CD4-positive, alpha-beta T cell treated with Interleukin-10 for 1 hour (primary cell): ENCODE data around the gene PCGF3.
"Not testable (repeated sequence)": the region's sequence is repeated elsewhere in the genome, so short reads cannot be mapped to it uniquely, and the experiment has no call there.

Source experiments
- DNase-seq: peaks from one replicate; pipeline ENCODE4 v3.0.0-alpha.2; 2020

PCGF3 gene

DNA sequence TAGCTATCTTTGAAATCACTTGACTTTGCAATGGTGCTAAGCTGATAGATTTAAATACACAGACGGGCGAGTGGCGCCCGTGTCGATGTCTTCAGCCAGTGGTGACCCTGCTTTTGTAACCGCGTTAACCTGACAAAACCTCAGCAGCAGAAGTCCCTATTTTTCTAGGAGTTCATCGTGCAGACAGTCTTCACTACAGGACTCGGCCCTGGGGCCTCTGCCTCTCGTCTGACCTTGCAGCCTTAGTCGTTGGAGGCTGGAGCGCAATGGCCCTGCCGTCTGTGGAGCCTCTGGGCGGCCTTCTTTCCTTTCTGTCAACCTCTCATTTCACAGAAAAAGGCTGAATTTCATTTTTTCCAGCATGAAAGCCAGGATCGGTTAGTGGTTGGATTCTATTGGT is 62.4 kb downstream of the PCGF3 start:
- DNase-seq, result no peak

DNA sequence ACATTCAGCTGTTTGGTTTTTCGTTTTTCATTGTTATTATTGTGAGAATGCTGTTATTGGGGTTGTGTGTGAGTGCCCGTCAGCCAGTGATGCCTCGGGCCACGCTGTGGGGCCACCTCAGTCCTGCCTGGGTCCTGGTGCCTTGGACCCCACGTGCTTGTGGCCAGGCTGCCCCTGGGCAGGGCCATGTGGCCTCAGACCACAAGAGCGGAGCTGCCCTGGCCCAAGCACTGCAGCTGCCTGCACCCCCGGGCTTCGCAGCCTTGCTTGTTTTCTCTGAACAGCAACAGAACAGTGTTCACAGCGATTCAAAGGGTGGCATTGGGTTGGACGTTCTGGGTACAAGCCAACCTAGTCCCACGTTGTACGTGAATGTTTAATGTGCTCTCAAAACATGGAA is 63.4 kb downstream of the PCGF3 start:
- no peak for DNase-seq

DNA sequence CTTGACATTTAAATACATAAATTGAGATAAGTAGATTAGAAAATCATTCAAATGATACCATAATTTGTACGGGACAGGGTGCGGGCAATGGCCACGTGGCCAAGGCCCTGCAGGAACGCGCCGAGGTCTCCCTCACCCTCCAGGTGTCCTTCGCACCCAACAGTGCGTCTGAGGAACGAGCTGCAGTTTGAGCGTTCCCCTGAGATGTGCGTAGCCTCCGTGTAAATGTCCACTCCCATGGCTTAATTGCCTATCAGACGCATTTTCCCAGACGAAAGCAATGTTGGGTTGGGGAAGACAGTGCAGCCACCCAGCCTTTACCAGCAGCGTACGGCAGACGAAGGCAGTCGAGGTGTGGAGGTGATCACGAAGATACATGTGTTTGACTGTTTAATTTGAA is 63.9 kb downstream of the PCGF3 start:
- DNase-seq, result no peak

DNA sequence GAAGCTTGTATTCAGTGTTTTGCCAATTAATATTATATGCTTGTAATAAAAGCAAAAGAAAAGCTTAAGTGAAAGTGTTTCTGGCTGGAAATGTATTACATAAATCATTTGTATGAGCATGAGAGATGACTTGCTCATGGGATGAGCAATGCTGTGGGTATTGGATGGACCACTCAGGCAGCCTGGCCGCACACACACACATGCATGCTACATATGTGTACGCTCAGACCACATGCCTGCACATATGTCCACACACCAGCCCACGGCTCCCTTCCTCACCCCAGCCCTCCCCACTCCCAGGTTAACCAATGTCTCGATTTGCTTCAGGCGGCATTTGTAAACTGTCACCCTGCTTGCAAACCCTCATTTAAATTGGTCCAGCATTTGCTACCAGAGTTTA is 64.4 kb downstream of the PCGF3 start:
- no peak for DNase-seq

DNA sequence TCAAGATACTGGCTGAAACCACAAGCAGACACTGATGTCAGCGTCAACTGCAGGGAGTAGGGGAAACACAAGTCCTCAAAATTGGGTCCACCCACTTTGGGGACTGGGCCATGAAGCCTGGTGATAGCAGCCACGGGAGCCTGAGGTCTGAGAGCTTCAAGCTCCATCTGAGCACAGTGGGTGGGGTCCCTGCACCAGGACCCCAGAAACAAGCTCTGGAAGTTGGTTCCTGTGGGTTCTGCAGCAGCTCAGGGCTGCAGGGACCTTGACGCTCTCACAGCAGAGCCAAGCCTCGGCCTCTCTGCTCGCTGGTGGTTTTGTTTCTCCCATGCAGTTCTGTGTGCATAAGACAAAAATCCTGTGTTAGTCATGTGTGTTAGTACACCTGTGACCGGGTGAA is 65.8 kb downstream of the PCGF3 start:
- no peak for DNase-seq

DNA sequence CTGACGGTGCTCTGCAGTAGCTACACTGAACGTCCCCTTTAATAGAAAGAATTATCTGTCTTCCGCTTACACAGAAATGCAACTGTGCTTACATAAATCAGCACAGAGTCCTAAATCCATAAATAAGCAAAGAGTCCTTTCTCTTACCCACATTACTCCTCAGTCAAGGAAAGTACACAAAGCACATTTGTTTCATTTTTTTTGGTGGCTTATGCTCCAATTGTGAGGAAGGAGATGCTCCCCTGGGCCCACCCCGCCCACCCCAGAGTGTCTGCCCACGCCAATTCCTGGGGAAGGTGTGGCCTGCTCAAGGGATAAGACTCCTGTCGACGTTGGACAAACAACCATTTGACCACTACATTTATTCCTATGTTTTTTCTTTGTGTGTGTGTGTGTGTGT is 66.5 kb downstream of the PCGF3 start:
- no peak for DNase-seq

DNA sequence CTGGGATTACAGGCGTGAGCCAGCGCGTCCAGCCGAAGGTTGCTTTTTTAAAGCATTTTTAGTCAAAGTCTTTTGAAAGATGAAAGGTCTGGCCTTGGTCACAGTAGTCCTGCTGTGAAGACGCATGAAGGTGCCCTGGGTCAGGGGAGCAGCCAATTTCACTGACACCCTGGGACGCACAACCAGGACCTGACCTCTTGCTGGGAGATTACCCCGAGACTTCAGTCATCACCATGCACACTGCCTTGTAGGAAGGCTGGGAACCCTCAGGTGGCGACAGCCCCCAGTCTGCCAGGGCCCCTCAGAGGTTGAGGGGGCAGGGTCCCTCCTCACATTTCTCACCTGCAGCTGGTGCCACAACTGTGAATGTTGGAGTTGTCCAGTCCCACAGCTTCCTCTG is 67.1 kb downstream of the PCGF3 start:
- DNase-seq, result no peak

DNA sequence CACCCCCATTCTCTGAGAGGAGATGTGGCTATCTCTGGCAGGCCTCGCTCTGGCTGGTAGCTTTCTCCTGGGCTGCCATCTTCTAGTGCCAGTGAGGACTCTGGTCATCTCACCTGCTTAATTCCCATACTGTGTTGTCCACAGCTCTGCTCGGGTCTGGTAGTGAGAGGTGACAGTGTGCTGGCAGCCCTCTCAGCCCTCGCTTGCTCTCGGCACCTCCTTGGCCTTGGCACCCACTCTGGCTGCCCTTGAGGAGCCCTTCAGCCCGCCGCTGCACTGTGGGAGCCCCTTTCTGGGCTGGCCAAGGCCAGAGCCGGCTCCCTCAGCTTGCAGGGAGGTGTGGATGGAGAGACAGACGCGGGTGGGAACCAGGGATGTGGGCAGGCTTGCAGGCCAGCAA is 67.6 kb downstream of the PCGF3 start:
- no peak for DNase-seq

DNA sequence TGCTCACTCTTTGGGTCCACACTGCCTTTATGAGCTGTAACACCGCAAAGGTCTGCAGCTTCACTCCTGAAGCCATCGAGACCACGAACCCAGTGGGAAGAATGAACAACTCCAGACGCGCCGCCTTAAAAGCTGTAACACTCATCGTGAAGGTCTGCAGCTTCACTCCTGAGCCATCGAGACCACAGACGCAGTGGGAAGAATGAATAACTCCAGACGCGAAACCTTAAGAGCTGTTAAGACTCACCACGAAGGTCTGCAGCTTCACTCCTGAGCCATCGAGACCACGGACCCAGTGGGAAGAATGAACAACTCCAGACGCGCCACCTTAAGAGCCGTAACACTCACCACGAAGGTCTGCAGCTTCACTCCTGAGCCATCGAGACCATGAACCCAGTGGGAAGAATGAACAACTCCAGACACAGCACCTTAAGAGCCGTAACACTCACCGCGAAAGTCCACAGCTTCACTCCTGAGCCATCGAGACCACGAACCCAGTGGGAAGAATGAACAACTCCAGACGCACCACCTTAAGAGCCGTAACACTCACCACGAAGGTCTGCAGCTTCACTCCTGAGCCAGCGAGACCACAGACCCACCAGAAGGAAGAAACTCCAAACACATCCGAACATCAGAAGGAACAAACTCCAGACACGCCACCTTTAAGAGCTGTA is 68.9 kb downstream of the PCGF3 start:
- not testable (repeated sequence) for DNase-seq

DNA sequence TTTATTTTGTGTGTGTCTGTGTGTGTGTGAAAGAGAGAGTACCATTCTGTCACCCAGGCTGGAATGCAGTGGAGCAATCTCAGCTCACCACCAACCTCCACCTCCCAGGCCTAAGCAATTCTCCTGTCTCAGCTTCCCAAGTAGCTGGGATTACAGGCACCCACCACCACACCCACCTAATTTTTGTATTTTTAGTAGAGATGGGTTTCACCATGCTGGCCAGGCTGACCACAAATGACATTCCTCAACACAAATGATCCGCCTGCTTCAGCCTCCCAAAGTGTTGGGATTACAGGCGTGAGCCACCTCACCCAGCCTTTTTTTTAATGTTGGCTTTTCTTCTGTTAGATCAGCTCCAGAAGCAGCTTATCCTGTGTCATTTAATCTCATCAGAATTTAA is 69.9 kb downstream of the PCGF3 start:
- not testable (repeated sequence) for DNase-seq

DNA sequence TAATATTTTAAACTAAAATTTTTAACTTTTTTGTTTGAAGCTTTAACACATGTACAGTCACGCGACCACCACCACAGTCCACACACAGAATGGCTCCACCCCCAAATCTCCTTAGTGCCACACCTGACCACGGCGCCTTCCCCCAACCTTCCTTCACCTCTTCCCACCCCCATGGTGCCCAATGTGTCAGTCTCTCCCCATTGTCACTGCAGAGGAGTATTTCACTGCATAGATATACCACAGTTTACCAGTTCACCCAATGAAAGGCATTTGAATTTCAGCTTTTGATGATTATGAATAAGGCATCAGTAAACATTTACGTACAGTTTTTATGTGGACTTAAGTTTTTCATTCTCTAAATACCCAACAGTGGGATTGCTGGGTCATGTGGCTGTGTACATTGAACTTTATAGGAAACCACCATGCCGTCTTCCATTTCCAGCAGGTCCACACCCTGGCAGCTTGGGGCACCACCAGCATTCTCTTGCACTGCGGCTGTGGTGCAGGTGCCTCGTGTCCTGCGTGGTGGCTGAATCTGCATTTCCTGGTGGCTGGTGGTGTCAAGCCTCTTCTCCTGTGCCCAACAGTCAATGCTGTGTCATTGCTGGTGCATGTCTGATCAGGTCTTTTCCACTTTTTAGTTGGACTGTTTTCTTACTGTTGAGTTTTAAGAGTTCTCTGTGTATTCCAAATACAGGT is 71.3 kb downstream of the PCGF3 start:
- DNase-seq, result no peak

DNA sequence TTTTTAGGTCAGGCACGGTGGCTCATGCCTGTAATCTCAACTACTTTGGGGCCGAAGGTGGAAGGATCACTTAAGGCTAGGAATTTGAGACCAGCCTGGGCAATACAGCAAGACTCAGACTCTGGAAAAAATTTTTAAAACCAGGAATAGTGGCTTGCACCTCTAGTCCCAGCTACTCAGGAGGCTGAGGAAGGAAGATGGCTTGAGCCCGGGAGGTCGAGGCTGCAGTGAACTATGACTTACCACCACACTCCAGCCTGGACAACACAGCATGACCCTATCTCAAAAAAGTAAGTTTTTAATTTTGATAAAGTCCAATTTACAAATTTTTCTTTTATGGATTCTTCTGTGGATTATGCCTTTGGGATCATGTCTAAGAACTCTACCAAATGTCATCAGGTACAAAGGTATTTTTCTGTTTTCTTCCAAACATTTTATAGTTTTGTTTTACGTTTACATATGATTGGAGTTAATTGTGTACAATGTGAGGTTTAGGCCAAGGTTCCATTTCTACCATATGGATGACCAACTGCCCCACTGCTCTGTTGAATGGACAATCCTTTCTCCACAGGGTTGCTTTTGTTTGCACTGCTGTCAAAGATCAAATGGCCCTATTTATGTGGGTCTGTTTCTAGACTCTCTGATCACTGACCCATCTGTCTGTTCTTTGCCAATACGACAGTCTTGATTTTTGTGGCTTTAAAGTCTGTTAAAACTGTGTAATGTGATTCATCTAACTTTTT is 72.1 kb downstream of the PCGF3 start:
- no peak for DNase-seq

DNA sequence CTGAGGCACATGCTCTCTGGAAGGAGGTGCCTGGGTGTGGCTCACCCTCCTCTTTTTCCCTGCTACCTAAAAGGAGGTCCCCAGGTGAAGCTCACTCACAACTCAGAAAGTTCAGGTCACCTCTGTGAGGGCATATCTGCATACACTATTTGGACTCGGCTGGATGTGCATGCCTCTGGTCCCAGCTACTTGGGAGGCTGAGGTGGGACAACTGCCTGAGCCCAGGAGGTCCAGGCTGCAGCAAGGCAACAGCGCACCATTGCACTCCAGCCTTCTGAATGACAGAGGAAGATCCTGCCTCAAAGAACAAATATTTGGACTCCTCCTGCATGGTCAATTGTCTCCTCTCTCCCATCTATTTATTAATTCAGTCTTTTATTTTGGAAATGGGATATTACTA is 73.9 kb downstream of the PCGF3 start:
- no peak for DNase-seq

DNA sequence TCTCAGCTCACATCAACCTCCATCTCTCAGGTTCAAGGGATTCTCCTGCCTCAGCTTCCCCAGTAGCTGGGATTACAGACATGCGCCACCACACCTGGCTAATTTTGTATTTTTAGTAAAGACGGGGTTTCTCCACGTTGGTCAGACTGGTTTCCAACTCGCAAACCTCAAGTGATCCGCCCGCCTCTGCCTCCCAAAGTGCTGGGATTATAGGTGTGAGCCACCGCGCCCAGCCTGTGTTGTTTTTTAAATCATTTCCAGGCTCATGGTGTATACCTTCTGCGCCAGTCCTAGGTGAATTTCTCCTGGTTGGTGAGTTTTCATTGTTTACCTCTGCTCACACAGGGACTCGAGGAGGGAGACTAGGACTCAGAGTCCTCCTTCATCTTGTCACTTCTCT is 74.6 kb downstream of the PCGF3 start:
- not testable (repeated sequence) for DNase-seq

DNA sequence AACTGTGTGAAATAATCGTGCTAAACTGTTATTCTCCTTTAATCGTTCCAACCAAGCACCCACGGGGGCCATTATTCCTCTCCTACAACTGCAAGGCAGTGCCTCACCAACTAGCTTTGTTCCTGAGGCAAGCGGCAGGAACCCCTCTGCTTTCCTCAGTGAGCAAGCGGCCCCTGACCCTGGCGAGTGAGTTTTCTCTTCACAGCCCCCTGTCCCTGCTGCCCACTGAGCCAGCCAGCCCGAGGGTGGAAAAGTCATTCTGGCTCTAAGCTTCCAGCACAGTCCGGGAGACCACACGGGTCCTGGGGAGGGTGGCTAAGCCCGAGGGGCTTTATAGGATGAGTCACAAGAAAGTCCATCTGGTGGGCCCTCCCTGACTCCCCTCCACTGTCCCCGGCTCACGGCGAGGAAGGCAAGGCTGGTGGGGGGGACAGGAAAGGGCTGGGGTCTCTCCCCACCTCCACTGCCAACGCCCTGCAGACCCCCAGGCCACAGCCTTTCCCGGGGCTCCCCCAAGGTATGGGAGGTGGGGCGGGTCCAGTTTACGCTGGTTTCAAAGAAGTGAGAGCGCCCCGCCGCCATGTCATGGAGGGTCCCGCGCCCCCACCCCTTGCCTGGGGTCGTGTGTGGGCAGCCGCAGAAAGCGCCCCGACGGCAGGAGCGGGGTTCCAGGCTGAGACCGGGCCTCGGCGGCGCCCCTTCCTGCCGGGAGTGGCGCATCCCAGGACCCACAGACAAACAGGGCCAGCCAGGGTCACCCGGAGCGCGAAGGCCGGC is 75.3 kb downstream of the PCGF3 start:
- DNase-seq, result no peak

DNA sequence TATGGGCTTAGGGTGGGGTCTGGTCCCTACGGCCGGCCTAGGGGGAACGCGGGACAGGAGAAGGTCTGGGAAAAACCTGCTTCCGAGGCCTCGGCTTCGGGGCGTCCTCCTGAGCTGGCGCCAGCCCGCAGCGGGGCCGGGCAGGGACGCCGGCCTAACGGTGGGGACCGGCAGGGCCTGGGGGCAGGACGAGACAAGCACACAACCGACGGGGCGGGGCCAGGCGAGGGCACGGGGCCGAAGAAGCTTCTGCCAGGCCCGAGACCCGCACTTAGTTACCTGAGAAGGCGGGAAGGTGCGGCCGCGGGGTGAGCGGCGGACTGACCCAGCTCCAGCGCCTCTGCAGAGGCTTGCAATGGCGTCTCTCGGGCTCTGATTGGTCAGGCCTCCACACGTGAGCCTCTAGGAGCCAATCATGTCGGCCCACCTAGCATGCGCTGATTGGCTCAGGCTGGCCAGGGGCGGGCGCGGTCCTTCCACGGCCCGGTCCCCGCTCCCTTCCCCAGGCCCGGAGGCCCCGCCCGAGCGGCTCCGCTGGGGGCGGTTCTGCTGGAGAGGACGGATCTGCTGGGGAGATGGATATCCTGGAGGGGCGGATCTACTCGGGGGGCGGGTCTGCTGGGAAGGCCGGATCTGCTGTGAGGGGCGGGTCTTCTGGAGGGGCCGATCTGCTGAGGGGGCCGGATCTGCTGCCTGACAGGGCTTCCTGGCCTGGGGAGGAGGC is 76.0 kb downstream of the PCGF3 start:
- peak; percentile 100 for DNase-seq

DNA sequence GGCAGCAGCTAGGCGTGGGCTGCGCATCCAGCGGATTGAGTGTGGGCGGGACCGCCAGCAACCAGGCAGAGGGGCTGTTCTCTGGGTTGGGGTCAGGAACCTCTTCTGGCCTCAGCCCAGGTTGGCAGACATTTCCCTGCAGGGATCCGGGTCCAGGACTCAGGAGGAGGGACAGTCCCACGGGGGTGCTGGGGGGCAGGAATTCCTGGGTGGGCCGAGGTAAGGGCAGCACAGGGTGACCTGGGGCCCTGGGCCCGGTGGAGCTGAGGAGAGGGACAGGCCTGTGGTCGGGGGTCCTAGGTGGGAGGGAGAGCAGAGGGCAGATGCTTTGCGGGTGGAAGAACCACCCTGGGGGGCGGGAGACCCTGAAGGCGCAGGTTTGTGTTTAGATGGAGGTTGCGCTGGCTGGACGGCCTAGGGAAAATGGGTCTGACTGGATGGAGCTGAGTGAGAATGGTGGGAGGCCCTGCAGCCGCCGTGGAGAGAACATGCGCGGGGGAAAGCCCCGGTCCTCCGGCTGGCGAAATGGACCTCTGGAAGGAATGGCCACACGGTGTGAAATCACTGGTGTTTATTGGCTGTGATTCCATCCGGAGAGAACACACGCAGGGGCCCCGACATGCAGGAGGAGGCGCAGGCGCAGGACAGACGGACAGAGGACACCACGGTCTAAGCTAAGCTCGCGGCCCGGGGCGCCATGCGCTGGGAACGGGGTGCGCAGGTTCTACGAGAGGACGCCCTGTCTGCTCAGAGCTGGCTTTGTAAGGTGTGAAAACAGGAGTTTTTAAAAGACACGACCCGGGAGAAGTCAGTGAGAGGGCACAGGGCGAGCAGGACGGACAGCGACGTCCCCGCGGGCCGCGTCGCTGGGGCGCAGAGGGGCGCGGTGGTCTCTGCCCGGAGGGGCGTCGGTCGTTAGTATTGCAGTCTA is 79.0 kb downstream of the PCGF3 start:
- DNase-seq, result no peak

DNA sequence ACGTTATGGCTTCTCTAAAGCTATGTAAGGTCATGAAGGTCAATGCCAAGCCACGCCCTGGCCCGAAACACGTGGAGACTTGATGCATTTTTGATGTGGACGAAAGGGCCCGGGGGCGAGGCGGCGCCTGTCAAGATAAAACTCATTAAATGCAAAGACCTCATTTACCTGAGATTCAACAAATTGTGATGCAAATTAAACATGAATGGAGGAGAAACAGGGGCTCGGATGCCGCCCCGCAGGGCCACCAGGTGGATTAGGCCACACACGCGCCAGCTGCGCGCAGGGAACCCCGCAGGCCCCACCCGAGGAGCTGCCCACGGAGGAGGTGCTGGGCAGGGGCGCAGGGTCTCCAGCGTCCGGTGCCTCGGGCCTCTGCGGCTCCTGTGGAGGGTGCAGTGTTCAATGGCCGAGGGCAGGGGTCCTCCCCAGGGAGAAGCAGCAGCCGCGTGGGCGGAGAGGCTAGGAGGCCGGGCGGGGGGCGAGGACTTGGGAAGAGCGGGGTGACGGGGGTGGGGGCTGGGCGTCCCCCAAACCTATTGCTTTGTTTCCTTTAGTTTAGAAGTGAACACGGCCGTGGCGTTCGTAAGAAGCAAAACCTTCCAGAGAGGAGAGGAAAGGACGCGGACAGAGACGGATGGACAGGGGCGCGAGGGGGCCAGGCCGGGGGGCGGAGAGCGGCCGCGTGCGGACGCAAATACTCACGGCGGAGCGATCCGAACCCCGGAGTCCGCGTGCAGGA is 79.9 kb downstream of the PCGF3 start:
- no peak for DNase-seq

DNA sequence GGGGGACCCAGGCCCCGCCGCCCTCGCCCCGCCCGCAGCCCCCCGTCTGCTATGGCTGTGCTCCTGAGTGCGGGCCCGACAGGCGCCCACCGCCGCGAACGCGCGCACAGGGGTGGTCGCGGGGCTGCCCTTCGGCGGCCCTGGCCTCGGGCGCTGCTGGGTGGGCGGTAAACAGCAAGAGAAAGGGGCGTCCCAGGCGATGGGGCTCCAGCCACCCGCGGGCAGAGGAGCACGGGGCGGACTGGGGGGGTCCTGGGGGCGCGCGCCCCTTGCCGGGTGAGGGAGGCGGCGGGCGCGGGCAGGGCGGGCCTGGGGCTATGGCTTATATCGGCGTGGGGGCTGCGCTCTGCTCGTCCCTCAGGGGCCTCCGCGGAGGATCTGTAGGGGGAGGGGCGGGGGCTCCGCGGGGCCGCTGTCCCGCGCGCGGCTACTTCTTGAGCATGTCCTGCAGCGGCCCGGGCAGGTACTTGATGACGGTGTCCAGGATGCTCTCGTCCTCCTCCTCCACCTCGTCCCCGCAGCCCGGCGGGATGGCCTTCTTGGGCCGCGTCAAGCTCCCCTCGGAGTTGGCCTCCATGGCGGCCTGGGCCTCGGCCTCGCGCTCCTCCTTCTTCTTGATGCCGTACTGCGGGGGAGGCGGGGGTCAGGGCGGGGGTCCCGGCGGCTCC is 80.6 kb downstream of the PCGF3 start:
- DNase-seq, result no peak

DNA sequence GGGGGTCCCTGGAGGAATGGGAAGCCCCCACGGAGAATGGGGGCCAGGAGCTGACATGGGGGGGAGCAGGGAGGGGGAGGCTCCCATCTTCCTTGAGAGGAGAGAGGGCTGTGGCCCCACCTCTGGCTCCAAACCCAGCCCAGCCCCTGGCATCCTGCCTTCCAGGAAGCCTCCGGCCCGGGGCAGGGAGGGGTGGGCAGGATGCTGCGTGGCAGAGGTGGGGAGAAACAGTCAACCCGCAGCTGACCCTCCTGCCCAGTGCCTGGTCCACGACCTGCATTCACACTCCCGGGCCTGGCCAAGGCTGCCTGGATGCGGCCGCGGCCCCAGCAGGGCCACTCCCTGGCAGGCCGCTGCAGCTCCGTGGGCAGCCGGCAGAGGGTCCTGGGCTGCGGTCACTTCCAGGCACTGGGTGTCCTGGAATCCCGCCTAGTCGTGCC is 81.2 kb downstream of the PCGF3 start:
- DNase-seq, result no peak
